Activated CD4-positive, alpha-beta T cell treated with anti-CD3 and anti-CD28 coated beads, Interleukin-2, amount 50 U/mL, for 16 hours (primary cell): ENCODE results near the gene C7orf25.
A peak's percentile ranks its signal among the peaks of the same experiment; 100 is the strongest.

Experiments
- DNase-seq: peaks from one replicate; pipeline ENCODE4 v3.0.0-alpha.2; 2020

The C7orf25 gene

DNA sequence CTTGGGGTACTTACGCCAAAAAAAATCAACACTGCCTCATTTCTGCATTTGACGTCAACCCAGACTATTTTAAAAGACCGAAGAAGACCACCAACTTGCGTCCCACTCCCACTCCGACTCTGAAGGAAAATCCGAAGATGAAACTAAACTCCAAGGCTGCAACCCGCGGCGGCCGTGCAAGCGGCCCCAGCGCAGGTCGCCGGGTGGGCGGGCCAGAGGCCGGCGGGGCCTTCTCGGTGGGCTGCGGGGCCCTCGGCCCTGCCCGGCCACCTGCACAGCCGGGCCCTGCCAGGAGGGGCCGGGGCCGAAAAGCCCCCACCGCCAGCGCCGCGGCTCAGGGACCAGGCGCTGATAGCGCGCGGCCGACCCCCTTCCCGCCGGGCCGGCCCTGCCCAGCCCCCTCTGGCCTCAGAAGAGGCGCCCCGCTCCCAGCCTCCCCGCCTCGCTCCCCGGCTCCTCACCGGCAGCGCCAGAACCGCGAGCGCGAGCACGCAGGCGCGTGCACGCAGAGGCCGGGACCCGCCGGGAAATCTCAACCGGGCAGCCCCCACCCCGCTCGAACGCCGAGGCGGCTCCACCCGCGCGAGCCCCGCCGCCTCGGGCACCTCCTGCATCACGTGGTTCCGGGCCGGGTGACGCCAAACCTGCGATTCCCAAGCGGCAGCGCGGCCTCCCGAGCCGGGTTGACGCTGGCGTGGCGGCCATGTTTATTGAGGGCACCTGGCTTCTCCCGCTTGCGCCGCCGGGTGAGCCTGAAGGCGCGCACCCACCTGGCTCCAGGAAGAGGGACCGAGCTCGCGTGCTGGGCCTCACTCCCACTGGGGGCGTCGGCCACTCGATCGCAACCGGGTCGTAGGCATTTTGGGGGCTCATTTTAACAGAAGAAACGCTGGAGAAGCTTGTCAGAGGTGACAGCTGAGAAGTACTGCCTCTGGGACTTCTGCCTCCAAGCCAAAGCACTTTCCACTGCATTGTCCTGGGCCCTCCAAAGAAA lies at the start of gene C7orf25:
Gene C7orf25, minus strand, starts transcription at position 617 of the 994 bp plus-strand sequence. CDS start 1,170 bp downstream, outside the sequence.
- DNase-seq = peak; percentile 96

DNA sequence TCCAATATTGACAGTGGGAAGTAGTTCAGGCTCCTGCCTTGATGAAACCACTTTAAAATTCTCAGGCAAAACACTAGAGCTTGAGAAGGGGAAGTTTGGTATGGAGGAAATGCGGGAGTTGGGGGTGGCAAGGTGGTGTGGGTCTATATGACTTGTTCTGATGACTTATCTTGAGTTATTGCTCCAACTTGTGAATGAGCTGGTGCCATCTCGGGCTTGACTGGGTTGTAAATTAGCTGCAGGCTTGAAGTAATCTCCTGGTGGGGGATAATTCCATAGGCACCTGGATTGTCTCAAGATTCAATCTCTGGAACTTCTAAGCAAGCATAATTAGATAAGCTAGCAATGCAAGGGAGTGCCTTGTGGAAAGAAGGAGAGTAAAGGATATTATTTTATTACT lies 49.3 kb upstream of the C7orf25 start:
- no peak for DNase-seq

DNA sequence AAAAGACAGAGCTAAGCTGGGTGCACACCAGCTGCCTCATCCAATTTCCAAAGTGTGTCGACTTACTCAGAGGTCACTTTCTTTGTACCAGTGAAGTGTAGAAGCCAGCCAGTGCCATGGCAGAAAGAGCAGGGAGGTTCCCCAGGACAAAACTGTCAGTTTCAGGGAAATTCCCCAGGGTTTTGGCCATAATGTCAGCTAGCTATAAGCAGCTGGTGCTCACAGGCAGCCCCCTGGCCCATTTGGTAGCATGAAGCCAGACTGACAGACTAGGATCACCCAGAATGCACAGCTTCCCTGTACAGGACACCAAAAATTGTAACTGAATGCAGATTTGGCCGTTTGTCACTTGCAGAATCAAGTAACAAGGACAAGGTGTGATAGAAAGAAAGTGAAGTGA lies 48.9 kb upstream of the C7orf25 start:
- no peak for DNase-seq

DNA sequence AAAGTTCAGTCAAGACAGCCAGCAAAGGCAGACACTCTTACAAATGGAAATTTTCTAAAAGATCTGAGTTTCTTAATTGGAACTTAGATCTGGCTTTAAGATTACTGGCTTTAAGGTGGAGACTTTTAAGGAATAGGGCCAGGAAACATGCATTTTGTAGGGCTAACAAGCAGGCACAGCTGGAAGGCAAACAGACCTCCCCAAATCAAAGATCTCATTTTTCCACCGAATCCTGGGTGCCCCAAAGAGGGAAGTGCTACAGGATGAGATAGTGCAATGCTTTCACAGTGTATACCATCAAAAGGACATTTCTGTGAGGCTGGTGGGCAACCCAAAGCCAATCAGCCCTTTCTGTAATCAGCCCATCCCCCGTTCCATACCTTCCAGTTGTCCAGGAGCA lies 47.7 kb upstream of the C7orf25 start:
- DNase-seq = no peak

DNA sequence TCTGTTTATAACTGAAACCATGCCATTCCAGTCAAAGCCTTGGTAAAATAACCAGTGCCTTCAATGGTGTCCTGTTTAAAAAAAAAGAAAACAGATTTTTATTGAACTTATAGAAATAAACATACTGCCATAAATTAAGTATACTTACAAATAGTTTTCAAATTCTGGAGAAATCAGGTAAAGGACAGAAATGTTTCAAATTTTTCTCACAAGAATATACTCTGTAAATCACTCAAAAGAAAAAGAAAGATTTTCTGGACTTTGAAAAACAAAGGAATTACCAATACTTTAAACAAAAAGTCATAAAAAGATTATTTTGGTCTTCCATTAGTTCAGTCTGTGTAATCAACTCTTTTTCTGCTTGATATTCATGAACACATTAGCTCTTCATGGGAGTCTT lies 44.2 kb upstream of the C7orf25 start:
- DNase-seq = no peak

DNA sequence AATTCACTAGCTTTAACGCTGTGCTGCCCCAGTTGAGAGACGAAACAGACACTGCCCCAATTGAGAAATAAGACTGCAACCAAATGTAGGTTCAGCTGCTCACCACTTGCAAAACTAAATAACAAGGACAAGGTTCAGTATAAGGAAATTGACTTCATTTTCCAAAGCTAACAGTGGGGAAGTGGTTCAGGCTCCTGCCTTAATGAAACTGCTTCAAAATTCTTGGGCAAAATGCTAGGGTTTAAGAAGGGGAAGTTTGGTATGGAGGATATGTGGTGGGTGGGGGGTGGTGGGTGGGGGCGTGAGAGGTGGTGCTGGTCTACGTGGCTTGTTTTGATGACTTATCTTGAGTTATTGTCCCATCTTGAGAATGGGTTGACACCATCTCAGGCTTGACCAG lies 42.1 kb upstream of the C7orf25 start:
- no peak for DNase-seq

DNA sequence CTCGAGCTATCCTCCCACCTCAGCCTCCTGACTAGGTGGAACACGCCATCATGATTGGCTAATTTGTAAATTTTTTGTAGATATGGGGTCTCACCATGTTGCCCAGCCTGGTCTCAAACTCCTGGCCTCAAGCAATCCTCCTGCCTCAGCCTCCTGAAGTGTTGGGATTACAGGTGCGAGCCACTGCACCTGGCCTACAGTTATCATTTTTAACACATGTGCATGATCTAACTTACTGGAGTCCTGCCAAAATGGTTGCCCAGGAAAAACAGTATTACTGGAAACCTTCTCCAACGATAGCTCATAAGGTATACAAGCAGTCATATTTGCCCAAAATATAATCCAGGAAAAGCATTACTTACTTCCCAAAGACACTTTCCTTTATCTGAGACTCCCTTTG lies 40.5 kb upstream of the C7orf25 start:
- DNase-seq = no peak

DNA sequence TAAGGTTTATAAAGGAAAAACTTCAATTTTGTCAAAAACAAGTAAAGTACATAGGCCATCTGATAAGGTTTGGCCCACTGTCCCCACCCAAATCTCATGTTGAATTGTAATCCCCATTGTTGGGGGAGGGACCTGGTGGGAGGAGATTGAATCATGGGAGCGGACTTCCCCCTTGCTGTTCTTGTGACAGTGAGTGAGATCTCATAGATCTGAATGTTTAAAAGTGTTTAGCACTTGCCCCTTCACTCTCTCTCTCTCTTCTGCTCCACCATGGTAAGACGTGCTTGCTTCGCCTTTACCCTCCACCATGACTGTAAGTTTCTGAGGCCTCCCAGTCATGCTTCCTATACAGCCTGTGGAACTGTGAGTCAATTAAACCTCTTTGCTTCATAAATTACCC lies 38.5 kb upstream of the C7orf25 start:
- DNase-seq = no peak

DNA sequence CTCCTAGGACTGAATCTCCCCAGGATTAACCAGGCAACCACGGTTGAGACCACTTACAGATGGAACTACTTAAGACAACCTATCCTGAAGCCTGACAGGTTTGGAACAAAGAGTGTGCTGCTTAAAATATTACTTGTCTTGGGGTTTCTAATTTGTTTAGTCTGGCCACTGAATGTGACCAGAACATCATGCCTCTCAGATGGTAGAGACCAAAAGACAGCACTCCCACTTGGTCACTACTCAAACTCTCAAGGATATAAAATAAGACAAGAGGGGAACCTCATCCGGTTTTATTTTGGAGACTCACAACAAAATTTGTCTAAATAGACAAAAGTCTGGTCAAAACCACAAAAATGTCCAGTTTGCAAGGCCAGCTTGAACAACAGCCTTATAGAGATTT lies 35.7 kb upstream of the C7orf25 start:
- no peak for DNase-seq

DNA sequence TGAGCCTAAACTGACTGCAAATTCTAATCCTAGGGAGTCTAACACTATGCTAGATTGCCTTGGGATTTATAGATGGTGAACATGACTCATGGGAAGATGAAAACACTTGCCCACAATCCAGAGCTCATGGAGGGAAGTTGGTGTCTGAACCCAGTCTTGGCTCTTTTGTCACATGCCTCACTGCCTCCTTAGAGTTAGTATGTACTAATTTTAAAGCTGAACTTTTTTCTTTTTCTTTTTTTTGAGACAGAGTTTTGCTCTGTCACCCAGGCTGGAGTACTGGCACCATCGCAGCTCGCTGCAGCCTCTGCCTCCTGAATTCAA lies 34.7 kb upstream of the C7orf25 start:
- DNase-seq = no peak

DNA sequence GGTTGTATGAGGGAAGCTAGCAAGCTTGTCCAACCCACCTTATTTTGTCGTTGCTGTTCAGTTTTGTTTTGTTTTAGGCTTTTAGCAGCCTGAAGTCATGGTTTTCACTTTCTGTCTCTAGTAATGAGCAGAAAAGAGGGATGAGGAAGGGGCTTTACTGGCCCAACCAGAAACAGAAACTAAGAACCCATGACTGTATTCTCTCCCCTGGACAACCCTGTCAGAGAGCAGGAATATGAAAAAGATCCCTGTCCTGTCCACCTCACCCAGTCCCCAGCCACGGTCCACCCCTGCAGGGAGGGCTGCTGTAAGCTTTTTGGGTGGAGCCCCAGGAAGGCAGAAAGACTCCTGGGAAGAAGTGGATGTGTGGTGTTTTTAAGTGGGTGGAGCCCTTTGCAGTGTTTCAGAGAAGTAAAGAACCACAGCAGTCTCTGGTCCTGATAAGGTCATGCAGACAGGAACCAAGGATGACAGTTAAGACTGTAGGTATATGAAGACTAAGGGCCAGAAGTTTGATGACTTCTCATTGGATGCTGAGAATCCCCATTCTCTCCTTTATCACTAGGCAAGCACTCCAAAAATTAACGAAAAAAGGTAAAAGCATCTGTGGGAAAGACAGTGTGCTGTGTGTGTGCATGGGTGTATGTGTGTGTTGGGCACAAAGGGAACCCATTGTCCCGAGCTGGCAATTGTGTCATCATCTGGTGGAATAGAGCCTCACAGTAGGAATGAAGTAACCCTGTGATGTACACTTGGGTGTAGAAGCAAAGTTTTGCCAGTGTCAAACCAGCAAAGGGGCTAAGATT lies 34.2 kb upstream of the C7orf25 start:
- DNase-seq = no peak

DNA sequence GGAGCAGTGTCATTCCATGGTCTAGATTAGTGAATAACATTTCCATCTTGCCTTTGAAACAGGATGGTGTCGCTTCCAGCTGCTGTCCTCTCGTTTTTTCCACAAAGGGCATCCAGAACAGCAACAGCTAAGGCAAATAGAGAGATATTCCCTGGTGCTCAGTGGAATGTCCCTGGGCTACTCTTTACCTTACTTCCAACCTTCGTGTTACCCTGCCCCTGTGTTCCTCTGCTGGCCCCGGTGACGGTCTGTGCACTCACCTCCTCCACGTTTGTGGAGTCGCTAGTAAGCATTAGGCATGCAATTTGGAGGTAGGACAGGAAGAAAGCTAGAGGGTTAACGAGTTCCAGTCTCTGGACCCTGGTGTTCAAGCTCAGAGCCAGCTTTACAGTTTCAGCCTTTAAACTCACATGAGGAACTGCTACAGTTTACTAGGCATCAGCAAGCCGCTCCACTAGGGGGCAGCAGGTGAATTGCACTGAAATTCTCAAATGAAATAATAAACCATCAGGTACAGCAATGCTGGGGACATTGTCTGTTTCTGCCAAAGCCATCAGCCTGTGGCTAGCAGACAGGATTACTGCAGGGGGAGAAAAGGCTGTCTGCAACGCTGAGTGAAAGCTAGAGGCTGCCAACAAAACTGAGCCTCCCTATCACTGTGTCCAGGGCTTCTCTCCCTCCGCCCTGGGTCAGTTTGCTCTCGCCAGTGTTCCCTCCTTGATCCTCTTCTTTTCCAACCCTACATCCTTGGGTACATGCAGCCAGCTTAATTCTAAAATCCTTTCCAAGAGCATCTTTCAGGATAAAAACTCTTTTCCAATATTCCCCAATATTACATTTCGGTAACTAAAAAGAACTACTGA lies 29.3 kb upstream of the C7orf25 start:
- peak; percentile 71 for DNase-seq

DNA sequence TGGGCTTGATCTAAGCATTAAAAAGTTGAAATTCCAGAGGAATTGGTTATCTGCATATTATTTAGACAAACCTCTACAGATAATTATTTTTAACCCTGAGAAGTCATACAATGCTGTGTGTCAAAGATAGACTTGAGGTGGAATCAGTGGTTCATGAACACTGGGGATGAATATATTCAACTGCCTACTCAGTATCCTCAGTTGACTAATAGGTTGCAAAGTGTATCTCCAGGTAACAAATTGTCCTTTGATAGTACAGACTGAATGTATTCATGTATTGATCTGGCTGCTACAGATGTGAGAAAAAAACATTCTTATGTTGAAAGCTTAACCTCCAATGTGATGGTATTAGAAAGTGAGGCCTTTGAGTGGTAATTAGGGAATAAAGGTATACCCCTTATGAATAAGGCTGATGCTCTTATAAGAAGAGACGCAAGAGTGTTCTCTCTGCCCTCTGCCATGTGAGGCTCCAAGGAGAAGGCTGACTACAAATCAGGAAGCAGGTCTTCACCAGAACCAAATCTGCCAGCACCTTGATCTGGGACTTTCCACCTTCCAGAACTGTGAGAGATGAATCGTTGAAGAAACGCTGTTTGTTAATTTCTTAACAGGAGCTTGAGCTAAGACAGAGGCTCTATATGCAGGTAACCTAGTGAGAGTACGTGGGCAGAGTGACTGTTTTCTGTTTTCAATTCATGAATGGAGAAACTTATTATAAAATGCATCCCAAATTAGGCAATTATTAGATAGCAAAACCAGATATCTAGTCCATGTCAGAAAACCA lies 27.8 kb upstream of the C7orf25 start:
- DNase-seq = no peak

DNA sequence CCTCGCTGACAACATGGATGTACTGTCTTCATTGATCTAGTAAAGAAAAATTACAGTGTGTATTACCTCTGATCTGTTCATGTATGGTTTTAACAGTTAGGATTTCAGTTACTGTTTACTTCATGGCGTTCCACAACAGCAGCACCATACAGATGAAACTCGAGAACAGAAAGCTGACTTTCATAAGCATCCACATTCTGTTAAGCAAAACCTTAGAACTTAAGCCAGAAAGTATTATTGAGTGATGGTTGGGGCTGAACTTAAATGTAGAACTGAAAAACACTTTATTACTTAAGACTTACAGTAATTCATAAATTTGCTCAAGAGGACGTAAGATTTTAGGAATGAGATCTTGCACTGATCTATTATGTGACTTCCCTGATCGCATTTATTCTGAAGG lies 24.0 kb upstream of the C7orf25 start:
- DNase-seq = no peak

DNA sequence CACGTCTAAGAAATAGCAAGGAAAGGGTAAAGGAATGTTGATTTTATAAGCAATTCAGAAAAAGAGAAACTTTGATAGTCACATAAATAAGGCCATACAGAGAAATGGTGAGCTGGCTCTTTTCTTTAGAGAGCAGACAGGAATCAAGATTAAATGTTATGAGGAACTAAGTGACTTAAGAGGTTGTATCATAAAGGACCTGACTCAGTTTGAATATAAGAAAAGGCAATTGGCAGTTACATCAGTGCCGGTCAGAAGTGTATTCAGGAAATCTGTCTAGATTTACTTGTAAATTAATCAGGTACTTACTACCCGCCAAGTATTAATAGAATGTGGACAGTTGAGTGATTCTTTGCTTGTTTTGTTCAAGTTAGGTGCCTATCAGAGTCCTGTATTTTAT lies 22.4 kb upstream of the C7orf25 start:
- DNase-seq = no peak

DNA sequence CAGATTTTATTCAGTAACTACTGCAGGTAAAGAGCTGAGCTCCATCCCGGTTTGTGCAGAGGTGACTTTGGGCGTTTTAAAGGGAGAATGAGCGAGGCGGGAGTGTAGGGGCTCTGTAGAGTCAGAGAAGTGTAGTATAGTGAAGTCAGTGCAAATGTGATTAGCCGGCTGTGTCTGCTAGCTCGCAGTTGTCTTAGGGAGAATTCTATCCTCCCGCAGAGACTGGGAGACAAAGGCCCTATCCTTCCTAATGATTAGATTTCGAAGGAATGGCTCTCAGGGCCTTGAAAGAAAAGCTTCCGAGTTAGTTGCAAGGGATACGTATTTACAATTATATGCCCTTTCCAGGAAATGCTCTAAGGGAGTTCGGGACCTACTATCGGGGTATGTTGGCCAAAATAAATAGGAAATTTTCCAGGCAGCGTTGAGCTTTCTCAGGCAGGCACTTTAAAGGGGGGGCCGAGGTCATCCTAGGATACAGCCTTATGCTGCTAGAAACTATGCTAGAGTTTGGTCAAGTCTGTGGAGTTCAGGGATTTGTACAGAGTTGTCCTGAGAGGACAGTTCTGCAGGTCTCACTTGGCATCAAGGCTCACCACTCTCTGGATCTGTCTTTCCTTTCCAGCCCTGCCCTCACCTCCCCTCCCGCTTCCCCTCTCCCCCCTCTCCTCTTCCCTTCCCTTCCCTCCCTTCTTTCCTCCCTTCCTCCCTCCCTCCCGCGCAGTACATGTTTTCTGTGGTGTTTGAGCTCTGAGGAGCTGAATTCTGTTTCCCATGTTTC lies 21.1 kb upstream of the C7orf25 start:
- DNase-seq = no peak

DNA sequence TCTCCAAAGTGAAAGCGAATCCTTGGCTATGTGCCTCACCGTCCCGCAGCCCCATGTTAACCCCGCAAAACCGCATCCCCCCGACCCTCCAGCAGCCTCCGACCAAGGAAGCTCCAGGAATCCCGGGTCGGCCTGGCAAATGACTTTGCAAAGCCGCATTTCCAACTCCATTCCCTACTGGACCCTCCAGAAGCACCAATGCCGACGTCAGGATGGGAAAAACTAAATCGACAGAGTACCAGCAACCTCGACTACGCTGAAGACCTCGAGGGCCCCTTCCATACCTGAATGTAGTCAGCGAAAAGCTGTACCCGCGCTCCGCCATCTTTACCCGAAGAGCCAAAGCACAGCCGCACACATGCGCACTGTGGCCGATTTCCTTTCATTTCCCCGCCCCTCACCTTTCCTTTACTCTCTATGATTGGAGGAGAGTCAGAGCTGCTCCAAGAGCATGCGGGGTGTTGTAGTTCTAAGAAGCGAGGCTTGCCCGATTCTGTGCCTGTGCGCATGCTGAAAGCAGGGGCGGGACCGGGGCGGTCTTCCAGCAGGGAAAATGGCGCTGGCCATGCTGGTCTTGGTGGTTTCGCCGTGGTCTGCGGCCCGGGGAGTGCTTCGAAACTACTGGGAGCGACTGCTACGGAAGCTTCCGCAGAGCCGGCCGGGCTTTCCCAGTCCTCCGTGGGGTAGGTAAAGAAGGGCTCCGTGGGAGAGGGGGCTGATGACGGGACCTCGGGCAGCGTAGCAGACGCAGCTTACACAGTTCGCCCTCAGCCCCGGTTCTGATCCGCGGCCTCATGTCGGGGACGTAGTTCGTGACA lies 20.2 kb upstream of the C7orf25 start, which contains the start of the genes MRPL32 and PSMA2:
Gene MRPL32, plus strand, starts transcription at position 543 of the 818 bp plus-strand sequence. Its CDS starts 11 bp downstream, at position 554.
Gene PSMA2, minus strand, starts transcription at position 341 of the 818 bp plus-strand sequence. Its CDS starts 16 bp downstream, at position 325.
- DNase-seq = peak; percentile 98

DNA sequence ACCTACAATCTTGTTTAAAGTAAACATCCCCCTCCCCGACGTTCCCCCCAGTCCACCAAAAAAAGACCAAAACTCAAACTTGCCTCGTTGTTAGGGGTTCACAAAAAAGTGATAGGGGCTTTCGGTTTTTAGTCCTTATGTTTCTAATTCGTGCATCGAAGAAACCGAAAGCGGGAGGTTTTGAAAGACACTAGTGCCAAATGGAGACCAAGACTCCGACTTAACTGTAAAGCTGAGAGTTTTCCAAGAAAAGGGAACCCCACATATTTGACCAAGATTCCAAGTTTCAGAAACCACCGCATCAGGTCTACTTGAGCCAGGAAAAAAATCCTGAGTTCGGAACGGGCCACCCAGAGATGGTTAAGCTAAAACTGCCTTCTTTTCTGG lies 19.6 kb upstream of the C7orf25 start:
- DNase-seq = no peak

DNA sequence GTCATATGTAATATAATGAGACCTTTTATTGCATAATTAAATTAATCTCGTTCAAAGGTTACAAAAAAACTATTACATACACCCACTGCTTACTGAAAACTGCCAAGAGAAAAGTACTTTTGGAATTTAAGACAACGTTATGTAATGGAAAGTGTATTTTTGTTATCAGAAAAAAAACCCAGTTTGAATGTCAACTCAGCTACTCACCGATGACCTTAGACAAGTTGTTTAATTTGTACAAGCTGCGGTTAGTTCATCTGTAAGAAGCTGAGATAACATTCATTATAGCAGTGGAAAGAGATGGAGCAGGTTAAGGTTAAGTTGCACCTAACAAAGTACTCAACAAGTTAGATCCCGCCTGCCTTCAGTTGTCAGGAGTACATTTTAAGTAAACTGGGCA lies 19.0 kb upstream of the C7orf25 start:
- no peak for DNase-seq

DNA sequence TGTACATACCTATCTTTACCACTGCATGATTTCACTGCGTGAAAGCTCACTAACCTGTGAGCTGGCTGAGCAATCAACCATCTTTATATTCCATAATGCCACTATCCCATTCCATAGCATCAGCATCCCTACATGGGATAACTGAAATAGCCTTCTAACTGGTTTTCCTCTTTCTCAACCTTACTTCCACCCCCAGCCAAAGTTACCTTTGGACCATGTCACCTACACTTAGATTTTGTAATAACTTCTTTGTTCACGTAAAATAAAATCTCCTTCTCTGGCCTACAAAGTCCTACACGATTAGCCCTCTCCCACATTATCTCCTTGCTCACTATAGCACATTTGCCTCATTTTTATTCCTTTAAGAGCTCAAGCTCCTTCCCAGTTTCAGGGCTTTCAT lies 17.6 kb upstream of the C7orf25 start:
- no peak for DNase-seq
